Astrocyte of the spinal cord (primary cell): ENCODE results near the gene DMRT1.

Experiments used
- DNase-seq: peaks from one replicate; pipeline ENCODE4 v3.0.0; 2011; ENCODE audit warnings: low read depth, low spot score
- H3K4me3 ChIP-seq: 2 replicates; pipeline ENCODE4 v1.5.1; 2011; ENCODE audit warnings: low read depth, mild to moderate bottlenecking, low read length, moderate library complexity
- CTCF ChIP-seq: IDR thresholded peaks from 2 replicates; pipeline ENCODE4 v1.5.1; 2012; ENCODE audit warnings: low read depth, mild to moderate bottlenecking, low read length, inconsistent platforms
- in situ Hi-C: cut with HindIII; loops from 2 replicates; pipeline ENCODE4 v1.10.0; 2017; ENCODE audit warnings: low sequenced_read_pairs

DMRT1 gene

GRCh38 chr9:972501-973294, 131.2 kb downstream of the DMRT1 start:
- DNase-seq = no peak
- no peak overlapping the region for H3K4me3 ChIP-seq
- in situ Hi-C loops = no loop called here
- TF ChIP-seq CTCF = no peak

- DNase-seq = no peak
- in situ Hi-C loops = no loop called here
- H3K4me3 ChIP-seq = no peak overlapping the region
- TF ChIP-seq CTCF = no peak
These were observed 131.9 kb downstream of the DMRT1 start for GRCh38 chr9:973295-973834.

GRCh38 chr9:974031-974995, 132.8 kb downstream of the DMRT1 start:
- TF ChIP-seq CTCF = no peak
- H3K4me3 ChIP-seq = no peak overlapping the region
- no peak for DNase-seq
- in situ Hi-C loops = no loop called here

GRCh38 chr9:974996-975739, 133.7 kb downstream of the DMRT1 start:
- no peak for DNase-seq
- no peak for TF ChIP-seq CTCF
- H3K4me3 ChIP-seq = no peak overlapping the region

GRCh38 chr9:975740-976257, 134.3 kb downstream of the DMRT1 start:
- TF ChIP-seq CTCF = no peak
- no peak for DNase-seq
- H3K4me3 ChIP-seq = no peak overlapping the region
- in situ Hi-C loops = no loop called here

More at GRCh38 chr9:974996-975739, 133.7 kb downstream of the DMRT1 start:
- in situ Hi-C loops = no loop called here
